Effector CD8-positive, alpha-beta T cell (primary cell): Measurements from ENCODE around the gene LRRC27.

Experiments used
- DNase-seq: peaks from one replicate; lab custom pipeline; 2025; lab: John Stamatoyannopoulos, UW

LRRC27 gene

GRCh38 chr10:132427006-132427771, 95.2 kb downstream of the LRRC27 start:
- no peak for DNase-seq

GRCh38 chr10:132427939-132428367, 96.0 kb downstream of the LRRC27 start:
- no peak for DNase-seq

- DNase-seq: no peak
Observed at GRCh38 chr10:132428486-132428995, 96.5 kb downstream of the LRRC27 start.
